NCI-H1092 (cell line): Measurements from ENCODE around the gene GOLGA1.

ENCODE experiments used
- DNase-seq: peaks from one replicate; lab custom pipeline; 2025; lab: John Stamatoyannopoulos, UW

The GOLGA1 gene

GRCh38 chr9:124884376-124884775 is 56.5 kb downstream of the GOLGA1 start:
- no peak for DNase-seq

GRCh38 chr9:124882231-124882630 is 58.7 kb downstream of the GOLGA1 start:
- DNase-seq, result no peak

DNA sequence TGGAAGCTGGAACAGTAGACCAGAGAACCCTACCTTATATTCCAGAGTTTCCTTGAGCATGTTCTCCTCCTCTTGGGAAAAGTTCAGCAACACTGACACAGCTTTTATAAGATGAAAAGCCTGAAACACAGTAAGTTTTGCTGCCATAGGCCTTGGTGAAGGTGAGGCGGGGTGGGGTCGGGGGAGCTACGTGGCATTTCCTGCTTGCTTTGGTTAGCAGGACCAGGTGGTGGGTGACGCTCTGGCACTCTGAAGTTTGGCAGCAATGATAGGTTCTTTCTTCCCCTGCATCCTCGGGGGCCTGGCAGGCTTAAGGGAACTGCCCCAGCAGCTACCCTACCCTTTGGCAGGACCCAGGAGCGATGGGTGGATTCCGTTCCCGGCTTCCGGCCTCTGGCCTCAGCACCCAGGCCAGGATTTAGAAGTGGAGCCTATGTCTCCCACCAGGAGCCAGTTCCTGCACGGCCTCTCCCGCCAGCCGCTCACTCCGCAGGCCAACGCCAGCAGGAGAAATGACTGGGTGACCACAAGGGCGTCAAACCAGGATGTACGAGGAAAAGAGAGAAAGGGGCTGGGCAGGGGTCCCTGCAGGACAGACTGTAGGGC is 59.6 kb downstream of the GOLGA1 start:
- DNase-seq, result no peak

- DNase-seq, result no peak
Measured at GRCh38 chr9:124880501-124880900, 60.4 kb downstream of the GOLGA1 start.

DNA sequence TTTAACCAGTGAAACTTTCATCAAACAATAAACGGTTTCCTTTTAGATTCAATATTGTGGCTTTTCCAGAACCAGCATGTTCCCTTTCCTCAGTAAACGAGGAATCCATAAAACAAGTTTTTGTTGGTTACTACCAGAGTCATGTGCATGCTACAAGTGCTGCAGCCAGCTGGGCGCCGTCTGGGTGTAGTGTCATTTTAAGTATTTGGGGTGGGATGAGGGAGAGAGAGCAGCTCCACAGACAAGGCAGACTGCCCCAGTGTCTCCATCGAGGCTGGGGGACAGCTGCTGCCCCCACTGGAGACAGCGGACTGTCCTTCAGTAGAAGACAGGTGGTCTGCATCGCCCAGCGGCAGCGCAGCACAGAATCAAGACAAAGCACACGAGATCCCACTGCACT is 61.7 kb downstream of the GOLGA1 start:
- DNase-seq, result no peak

- DNase-seq, result no peak
Measured at GRCh38 chr9:124878518-124878917, 62.4 kb downstream of the GOLGA1 start.

GRCh38 chr9:124878021-124878420 is 62.9 kb downstream of the GOLGA1 start:
- DNase-seq, result no peak

- no peak for DNase-seq
Measured at GRCh38 chr9:124877021-124877782, 63.7 kb downstream of the GOLGA1 start.

- no peak for DNase-seq
Measured at GRCh38 chr9:124875501-124875900, 65.4 kb downstream of the GOLGA1 start.

DNA sequence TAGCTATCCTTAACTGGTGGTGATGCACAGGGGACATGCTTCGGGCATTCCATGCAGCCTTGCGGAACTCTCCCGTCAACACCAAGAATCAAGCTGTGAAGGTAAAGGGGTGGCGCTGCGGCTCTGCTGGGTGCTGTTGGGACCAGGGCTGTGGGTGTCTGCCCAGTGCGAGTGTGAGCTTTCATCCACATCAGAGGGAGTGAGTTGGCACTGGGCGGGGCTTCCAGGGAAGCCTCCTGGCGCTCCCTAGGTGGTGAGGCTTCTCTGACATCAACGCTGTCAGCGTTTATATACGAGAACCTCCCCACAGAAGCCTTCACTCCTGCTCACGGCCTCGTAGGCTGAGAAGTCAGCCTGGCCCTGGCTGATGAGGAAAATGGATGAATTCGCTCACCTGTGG is 67.2 kb downstream of the GOLGA1 start:
- DNase-seq, result no peak

DNA sequence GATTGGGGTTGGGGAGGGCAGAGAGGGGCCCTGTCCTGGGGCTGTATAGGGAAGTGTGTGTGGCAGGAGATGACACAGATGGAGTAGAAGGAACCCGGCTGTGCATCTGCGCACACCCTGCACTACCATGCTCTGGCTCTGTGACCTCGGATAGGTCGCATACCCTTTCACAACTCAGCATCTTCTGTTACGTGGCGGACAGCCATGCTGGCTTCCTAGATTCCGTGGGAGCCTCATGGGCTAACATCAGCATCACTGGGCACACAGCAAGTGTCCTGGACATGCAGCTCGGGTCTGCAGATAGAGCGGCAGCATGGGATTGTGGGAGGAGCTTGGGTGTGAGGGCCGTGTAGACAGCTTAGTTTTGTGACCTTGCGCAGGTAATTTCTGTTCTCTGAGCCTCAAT is 69.7 kb downstream of the GOLGA1 start:
- DNase-seq, result no peak

DNA sequence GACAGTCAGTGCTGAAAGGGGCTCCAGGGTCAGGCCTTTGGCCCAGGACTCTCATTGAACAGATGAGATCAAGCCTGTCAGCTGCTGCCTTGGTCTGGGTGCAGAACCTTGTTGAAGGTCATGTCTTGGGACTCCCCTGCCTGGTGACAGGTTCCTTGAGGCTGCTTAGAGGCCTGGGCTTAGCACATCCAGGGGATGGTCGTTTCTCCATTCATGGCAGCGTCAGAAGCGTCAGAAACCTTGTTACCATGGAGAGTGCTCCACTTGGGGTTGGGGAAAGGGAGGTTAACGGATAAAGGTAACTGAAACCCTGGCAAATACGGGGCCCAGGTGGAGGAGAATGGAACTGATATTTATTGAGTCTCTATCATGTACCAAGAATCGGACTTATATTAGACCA is 70.2 kb downstream of the GOLGA1 start:
- DNase-seq, result no peak

GRCh38 chr9:124869986-124870560 is 70.8 kb downstream of the GOLGA1 start:
- DNase-seq, result no peak

GRCh38 chr9:124869466-124869985 is 71.4 kb downstream of the GOLGA1 start:
- DNase-seq, result no peak

GRCh38 chr9:124868511-124869465 is 72.1 kb downstream of the GOLGA1 start:
- DNase-seq, result peak; percentile 66

DNA sequence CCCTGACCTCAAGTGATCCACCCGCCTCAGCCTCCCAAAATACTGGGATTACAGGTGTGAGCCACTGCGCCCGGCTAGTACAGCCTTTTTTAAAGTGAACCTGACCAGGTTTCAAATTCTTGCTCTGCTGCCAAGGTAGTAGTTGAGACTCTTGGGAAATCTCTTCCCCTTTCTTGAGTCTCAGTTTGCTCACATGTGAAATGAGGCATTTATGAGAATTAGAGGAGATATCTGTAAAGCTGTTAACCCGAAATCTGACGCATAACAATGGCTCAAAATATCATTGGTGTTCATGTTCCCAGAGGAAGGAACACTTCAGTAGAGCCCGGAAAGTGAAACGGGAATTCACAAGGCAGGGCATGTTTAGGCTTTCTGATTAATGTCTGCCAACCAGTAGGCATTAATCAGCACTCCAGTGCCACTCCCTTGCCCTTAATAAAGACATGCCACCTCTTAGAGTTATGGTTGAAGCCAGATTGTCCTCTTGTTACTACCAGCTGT is 77.5 kb downstream of the GOLGA1 start:
- no peak for DNase-seq

GRCh38 chr9:124861342-124862229 is 79.3 kb downstream of the GOLGA1 start, which contains the start of the genes ARPC5L and RPL35:
ARPC5L (plus strand) TSS chr9:124862130; CDS start chr9:124869291, 7,161 bp downstream.
RPL35 (minus strand) TSS chr9:124861957; CDS start chr9:124861912, 45 bp downstream.
- peak; percentile 92 for DNase-seq

GRCh38 chr9:124860582-124861341 is 80.1 kb downstream of the GOLGA1 start:
- no peak for DNase-seq

DNA sequence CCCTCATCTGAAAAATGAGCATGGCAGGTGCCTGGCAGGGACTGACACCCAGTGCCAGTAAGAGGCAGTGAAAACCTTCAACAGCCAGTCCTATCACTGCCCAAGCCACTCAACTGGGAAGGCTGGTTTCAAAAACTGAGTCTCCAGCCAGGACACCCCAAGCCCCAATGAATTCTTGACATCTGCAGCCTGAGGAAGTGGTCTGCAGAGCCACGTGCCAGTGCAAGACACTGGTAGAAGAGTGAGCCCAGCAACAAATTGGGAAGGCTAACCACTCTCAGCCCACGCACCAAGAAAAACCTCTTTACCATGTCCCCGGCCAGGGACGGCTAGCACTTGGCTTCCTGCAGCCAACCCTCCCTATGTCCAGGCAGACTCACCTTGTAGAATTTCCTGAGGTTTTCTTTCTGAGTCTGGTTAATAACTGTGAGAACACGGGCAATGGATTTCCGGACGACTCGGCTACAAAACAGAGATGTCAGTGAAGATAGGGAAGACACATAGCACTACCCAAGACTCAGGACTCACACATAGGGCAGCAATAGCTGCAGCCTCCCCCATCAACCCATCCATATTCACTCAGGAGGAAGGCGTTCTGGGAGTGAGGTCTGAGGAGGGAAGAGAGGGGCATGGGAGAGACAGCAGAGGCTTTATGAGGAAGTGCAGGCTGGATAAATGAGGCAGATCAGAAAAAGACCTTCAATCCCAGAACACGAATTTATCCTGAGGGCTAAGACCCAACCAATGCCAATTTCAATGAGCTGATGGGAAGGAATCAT is 80.9 kb downstream of the GOLGA1 start:
- DNase-seq, result no peak
